Lung (tissue), 12 donors: ENCODE measurements around the gene EEF1AKMT2. TPM values are rescaled to one million over a fixed set of nuclear protein-coding genes. Genes with fewer than 3 reads are reported as not detected.
A peak's percentile ranks its signal among the peaks of the same experiment; 100 is the strongest.
"Not testable (repeated sequence)": the region's sequence is repeated elsewhere in the genome, so short reads cannot be mapped to it uniquely, and the experiment has no call there.

ENCODE experiments used
- ATAC-seq: fragments of 200-7000 bp; cut with Tn5 transposase; one replicate; pipeline ENCODE4 v1.9.1; 2020; ENCODE audit warnings: moderate number of reproducible peaks; ENCODE audit not compliant: insufficient read depth, low FRiP score
- DNase-seq, 3 donors: peaks; one replicate each; pipeline ENCODE4 v3.0.0-alpha.2; 2013 to 2017
- H3K27ac ChIP-seq, 2 donors: one replicate each; pipeline ENCODE4 v1.5.1; 2013; ENCODE audit warnings: mild to moderate bottlenecking in 2 of 2, moderate library complexity in 2 of 2, control low read depth in 1 of 2, inconsistent platforms in 1 of 2, low read depth in 1 of 2, low read length in 1 of 2
- H3K27me3 ChIP-seq, 3 donors: one replicate each; pipeline ENCODE4 v1.5.1; 2013; ENCODE audit warnings: low read length in 2 of 3; ENCODE audit not compliant: control insufficient read depth in 3 of 3, insufficient read depth in 3 of 3
- H3K36me3 ChIP-seq, 4 donors: one replicate each; pipeline ENCODE4 v1.5.1; 2013; ENCODE audit warnings: low read length in 4 of 4, mild to moderate bottlenecking in 1 of 4, moderate library complexity in 1 of 4; ENCODE audit not compliant: control insufficient read depth in 4 of 4, insufficient read depth in 4 of 4
- H3K4me1 ChIP-seq, 5 donors: one replicate each; pipeline ENCODE4 v1.5.1; 2013; ENCODE audit warnings: low read length in 5 of 5, mild to moderate bottlenecking in 2 of 5, moderate library complexity in 1 of 5; ENCODE audit not compliant: control insufficient read depth in 5 of 5, insufficient read depth in 5 of 5
- H3K4me3 ChIP-seq: one replicate; pipeline ENCODE4 v1.5.1; 2013; ENCODE audit warnings: mild to moderate bottlenecking, control low read depth, moderate library complexity
- H3K9ac ChIP-seq, 2 donors: one replicate each; pipeline ENCODE4 v1.5.1; 2013; ENCODE audit warnings: low read length in 2 of 2, control low read depth in 1 of 2; ENCODE audit not compliant: insufficient read depth in 1 of 2
- H3K9me3 ChIP-seq, 4 donors: one replicate each; pipeline ENCODE4 v1.5.1; 2013; ENCODE audit warnings: low read length in 3 of 4, mild to moderate bottlenecking in 1 of 4, moderate library complexity in 1 of 4; ENCODE audit not compliant: control insufficient read depth in 4 of 4, insufficient read depth in 3 of 4
- WGBS, 2 donors: extraction: QIAGEN DNeasy Blood & Tissue Kit; methylation state at CpG; one replicate each; pipeline ENCODE4 v1.1.7; 2013; 5-methylcytosine and 5-hydroxymethylcytosine counted together
- polyA plus RNA-seq, 2 donors: library from polyadenylated mRNA; stranded (reverse); fragments of 200-250 nt; gene quantifications; one replicate each; pipeline ENCODE4 v1.2.1, GENCODE V29; 2013
- total RNA-seq, 2 donors: library from RNA; depleted of rRNA in 1 of 2; stranded (reverse); fragments of >200 nt in 1 of 2; gene quantifications; one replicate each; pipeline ENCODE4 v1.2.1, GENCODE V29; 2014 to 2021
- TF ChIP-seq, protein P1 (sequence below): IDR thresholded peaks from 2 replicates; pipeline ENCODE4 v1.5.1; 2012; ENCODE audit warnings: mild to moderate bottlenecking; ENCODE audit errors: control extremely low read depth, extremely low read depth
- donor health status: control.
- donor health status: control.
- donor health status: Bipolar disorder and iron deficiency.
- donor health status: healthy.
- donor health status: DM: yes; HTN: yes; CAD: no.

Gene EEF1AKMT2
- total and polyA plus RNA-seq, 4 donors: 9.0 to 37.9 (median 16.0) TPM

DNA sequence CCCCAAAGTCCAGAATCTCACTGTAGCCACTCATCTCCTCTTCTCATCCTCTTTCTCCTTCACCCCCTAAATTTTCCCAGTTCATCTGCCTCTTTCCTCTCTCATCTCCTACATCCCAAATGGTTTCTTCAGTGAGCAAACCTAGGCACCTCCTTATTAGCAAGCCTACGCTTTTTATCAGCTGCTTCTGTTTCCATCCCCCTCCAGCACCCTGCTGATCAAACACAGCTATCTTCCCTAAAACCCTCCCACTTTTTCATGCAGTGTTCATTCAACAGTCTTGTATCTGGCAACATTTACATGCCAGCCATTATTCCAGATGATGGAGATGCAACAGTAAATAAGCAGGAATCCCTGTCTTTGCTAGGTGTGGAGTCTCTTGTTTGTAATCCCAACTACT lies 6.7 kb upstream of the EEF1AKMT2 start:
- H3K4me1 ChIP-seq: peaks cover 0 to 11% (median 0%) of the 10 kb centered on the region in 5 donors
- DNase-seq: no peak
- ATAC-seq: no peak
- no peaks in the 10 kb centered on the region for H3K27me3 ChIP-seq
- H3K9ac ChIP-seq: no peak overlapping the region
- no peak overlapping the region for H3K4me3 ChIP-seq
- H3K27ac ChIP-seq: no peak overlapping the region
- H3K9me3 ChIP-seq: no peaks in the 10 kb centered on the region
- TF ChIP-seq, protein P1, sequence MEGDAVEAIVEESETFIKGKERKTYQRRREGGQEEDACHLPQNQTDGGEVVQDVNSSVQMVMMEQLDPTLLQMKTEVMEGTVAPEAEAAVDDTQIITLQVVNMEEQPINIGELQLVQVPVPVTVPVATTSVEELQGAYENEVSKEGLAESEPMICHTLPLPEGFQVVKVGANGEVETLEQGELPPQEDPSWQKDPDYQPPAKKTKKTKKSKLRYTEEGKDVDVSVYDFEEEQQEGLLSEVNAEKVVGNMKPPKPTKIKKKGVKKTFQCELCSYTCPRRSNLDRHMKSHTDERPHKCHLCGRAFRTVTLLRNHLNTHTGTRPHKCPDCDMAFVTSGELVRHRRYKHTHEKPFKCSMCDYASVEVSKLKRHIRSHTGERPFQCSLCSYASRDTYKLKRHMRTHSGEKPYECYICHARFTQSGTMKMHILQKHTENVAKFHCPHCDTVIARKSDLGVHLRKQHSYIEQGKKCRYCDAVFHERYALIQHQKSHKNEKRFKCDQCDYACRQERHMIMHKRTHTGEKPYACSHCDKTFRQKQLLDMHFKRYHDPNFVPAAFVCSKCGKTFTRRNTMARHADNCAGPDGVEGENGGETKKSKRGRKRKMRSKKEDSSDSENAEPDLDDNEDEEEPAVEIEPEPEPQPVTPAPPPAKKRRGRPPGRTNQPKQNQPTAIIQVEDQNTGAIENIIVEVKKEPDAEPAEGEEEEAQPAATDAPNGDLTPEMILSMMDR: no peak
- WGBS, 2 donors: 79 to 89% methylated on average over 1 of the region's 1 CpG
- H3K36me3 ChIP-seq: peaks cover 0 to 5% (median 0%) of the 10 kb centered on the region in 4 donors

DNA sequence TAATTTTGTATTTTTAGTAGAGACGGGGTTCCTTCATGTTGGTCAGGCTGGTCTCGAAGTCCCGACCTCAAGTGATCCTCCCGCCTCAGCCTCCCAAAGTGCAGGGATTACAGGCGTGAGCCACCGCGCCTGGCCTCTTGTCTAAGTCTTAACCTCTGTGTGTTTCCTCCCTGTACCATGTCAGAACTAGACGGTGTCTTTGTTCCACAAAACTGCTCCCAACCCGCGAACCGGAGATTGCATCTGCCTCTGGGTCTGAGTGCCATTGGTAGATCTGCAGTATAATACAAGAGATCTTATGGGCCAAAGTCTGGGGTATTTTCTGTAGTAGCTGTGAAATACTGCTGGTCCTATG lies 1.3 kb upstream of the EEF1AKMT2 start:
- peaks cover 0 to 8% (median 4%) of the 10 kb centered on the region in 4 donors for H3K36me3 ChIP-seq
- no peaks in the 10 kb centered on the region for H3K27me3 ChIP-seq
- TF ChIP-seq, protein P1: no peak
- no peak overlapping the region for H3K27ac ChIP-seq
- no peaks in the 10 kb centered on the region for H3K9me3 ChIP-seq
- DNase-seq (peak in 1 of 3 donors; percentile 12), ATAC-seq (no peak)
- no peaks in the 10 kb centered on the region for H3K4me1 ChIP-seq
- H3K4me3 ChIP-seq: no peak overlapping the region
- H3K9ac ChIP-seq: no peak overlapping the region
- whole genome bisulfite sequencing, 2 donors: 96 to 97% methylated on average over 11 of the region's 11 CpGs

DNA sequence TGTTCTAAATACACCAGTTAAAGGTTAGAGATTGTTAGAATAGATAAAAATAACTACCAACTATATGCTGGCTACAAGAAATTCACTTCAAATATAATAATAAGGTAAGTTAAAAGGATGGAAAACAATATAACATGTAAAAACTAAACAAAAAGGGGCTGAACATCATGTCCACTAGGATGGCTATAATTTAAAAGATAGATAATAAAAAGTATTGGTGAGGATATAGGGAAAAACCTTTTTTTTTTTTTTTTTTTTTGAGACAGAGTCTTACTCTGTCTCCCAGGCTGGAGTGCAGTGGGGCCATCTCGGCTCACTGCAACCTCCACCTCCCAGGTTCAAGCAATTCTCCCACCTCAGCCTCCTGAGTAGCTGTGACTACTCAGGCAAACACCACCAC lies 8.8 kb downstream of the EEF1AKMT2 start:
- not testable (repeated sequence) for H3K9ac ChIP-seq, H3K9me3 ChIP-seq, H3K4me1 ChIP-seq, H3K27ac ChIP-seq, H3K4me3 ChIP-seq, DNase-seq, ATAC-seq, H3K27me3 ChIP-seq
- WGBS, 2 donors: 95 to 100% methylated on average over 1 of the region's 1 CpG
- peaks cover 7 to 15% (median 9%) of the 10 kb centered on the region in 4 donors for H3K36me3 ChIP-seq

DNA sequence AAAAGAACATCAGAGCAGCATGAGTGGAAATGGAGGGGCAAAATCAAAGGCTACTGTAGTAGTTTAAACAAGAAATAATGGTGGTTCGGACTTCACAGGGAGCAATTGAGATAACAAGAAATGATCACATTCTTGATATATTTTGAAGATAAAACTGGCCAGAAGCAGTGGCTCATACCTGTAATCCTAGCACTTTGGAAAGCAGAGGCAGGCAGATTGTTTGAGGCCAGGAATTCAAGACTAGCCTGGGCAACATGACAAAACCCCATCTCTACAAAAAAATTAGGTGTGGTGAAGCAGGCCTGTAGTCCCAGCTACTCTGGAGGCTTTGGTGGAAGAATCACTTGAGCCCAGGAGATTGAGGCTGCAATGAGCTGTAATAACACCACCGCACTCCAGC lies 22.9 kb downstream of the EEF1AKMT2 start:
- H3K36me3 ChIP-seq: peaks cover 2 to 17% (median 10%) of the 10 kb centered on the region in 4 donors
- 96 to 97% methylated on average over 2 of the region's 2 CpGs for WGBS, 2 donors
- DNase-seq (no peak), ATAC-seq (no peak)
- no peaks in the 10 kb centered on the region for H3K27me3 ChIP-seq
- H3K4me3 ChIP-seq: no peak overlapping the region
- H3K9ac ChIP-seq: no peak overlapping the region
- H3K9me3 ChIP-seq: no peaks in the 10 kb centered on the region
- H3K4me1 ChIP-seq: no peaks in the 10 kb centered on the region
- H3K27ac ChIP-seq: no peak overlapping the region
- TF ChIP-seq, protein P1: no peak
